NCI-H2196 treated with DMSO at 0.1 percent for 48 hours (cell line): ENCODE data around the gene BCL2.

Experiments
- DNase-seq: peaks from one replicate; lab custom pipeline; 2025; ENCODE audit not compliant: unreplicated experiment; lab: John Stamatoyannopoulos, UW

Gene BCL2

DNA sequence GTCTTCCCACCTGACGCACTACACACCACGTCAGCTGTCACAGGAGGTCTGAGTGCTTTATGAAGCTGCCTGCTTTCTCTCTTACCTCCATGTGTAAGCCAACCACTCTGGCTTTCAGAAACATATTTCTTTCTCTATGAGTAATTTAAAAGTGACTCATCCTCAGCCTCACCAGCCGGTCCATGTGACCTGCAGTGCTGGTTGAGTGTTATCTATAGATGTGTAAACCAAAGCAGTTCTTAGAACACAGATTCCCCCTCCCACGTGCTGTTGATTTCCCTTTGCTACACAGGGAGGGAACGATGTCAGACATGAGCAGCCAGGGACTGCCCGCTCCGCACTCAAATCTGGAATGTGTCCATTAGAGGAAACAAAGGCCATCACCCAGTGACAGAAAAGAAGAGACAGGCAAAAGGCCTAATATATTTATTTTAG lies 157.8 kb downstream of the BCL2 start:
- DNase-seq, result peak; percentile 45

DNA sequence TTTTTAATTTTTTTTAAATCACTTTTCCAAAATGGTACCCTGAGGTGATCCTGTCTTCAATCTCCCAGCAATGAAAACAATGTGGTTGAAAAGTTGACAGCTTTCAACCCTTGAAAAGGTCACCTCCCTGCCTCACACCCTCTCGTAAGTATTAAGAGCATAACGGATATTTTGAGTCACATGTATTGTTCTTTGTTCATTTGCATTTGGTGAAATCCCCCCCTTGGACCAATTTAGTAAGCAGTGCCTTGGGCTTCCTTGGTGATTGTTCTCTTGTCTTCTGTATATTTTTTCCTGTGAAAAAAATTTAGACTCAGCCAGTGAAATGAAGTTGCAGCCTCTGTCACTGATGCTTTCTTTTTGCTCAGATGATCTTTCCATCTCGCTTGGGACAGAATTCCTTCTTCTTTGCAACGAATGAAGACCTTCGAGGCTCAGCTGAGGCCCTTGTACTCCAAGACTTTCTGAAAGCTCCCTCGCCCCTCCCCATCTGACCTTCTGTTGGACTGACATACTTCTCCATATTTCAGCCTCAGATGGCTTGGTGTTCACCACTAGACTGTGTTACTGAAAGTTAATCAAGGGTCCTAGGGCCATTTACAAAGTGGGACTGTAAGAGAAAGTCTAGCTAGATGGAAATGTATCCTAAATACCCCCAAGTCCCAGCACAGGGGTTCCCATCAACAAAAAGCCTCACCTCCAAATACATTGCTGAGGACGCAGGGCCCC lies 158.4 kb downstream of the BCL2 start:
- no peak for DNase-seq

DNA sequence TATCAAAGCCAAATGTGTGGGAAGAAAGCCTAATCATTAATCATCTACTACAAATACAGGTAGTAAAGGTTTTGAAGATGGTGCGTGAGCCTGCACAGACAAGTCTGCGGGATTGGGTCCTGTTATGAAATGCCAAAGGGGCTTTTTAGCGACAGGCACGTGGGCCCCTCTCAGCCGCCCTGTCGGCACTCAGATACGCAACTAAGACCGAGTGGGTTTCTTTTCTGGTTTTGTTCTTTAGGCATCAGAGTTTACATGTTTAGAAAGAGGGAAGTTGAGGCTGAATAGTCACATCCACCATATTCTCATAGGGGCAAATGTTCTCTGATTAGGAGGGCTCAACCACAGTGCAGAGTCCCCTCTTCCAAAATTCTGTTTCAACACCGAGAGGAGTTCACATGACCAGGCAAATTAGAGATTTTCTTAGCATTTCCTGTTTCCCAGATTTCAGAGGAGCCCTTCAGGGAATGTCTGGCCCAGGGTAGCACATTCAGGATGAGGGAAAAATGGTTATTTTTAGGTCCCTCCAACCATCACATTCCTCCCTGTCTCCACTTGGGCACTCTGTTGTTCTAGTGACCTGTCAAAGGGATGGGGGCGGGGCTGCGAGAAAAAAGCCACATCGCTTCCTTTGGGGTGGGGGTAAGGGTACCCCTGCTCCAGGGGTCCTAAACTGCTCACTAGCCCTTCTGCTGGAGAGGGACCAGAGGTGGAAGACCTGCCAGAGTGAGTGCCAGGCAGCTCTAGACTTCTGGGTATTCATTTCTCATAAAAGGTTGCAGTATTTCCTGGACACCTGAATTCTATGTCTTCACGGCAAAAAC lies 159.2 kb downstream of the BCL2 start:
- DNase-seq, result no peak

- DNase-seq, result no peak
These were observed 160.0 kb downstream of the BCL2 start for GRCh38 chr18:63159590-63159989.

DNA sequence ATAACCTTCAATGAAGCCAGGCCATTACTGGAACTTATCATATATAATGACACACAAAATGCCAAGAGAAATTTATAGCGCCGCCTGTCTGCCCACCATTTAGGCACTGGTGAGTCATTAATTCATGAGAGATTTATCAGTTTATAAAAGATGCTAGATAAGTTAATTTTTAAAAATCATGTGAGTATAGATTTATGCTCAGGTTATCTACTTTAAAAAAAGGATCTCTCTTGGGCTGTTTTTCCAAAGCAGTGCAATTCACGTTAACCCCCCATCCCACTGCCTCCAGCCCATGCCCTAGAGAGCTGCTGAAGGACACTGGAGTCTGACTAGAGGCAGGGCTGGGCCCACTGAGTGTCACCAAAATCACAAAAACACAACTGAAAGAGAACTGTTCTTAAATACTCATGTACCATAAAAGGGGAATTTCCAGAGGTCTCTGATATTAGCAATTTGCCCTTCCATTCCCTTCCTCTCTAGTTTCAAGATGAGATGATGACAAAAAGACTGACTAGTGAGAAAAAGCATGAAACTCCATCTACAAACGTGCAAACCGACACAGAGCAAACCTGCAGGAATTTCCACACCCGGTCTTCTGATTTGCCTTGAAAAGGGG lies 160.8 kb downstream of the BCL2 start:
- DNase-seq, result no peak

DNA sequence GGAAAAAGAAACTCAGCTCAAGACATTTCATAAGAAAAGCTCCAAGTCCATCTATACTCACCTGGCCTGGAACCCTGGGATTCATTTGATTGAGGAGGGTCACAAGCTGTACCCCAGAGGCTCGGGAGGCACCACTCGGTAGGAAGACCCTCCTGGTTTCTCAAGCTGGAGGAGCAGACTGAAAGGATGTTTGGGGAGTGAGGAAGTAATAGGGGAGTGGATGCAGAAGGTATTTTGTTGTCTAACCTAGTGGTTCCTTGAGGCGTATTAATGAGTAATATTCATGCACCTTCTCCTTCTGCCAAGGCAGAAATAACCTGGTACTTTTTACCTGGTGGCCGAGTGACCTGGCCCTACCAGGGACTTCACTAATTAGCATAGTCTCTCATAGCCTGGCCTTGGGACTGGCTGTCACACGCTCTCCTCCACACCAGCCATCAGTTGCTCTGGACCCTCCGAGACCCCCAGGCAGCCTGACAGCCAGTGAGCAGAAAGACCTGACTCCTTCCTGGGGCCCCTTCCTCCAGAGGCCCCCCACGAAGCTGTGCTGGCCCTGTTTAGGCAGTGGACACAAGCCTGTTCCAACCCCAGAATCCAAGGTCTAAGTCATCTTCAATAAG lies 161.4 kb downstream of the BCL2 start:
- no peak for DNase-seq

DNA sequence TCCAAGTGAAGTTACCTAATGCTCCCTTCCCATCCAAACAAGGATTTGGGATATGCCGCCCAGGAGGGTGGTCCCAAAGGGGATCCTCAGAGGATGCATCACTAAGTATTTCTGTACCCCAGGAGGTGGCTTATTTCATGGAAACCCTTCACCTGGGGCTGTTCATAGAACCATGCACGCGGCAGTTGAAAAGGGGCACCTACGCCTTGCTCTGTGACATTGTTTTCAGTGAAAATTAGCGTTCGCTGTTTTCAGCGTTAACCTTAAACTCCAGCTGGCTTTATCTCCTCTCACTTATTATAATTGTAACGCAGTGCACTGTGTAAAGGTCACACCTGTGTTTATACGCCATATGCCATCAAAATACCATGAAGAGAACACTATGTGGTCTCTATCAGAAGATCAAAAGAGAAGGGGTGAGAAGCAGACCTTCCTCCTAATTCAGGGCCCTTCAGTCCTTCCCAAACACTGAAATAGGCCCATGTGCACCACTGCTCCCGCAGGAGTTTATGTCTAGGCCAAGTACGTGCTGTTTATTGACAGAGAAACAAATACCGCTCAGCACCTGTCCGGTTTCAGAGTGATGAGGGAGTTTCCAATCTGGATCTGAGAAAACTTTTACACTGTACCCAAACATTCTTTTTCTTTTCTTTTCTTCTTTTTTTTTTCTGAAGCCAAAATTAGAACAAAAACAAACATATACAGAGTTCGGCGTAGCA lies 162.1 kb downstream of the BCL2 start:
- DNase-seq, result no peak

DNA sequence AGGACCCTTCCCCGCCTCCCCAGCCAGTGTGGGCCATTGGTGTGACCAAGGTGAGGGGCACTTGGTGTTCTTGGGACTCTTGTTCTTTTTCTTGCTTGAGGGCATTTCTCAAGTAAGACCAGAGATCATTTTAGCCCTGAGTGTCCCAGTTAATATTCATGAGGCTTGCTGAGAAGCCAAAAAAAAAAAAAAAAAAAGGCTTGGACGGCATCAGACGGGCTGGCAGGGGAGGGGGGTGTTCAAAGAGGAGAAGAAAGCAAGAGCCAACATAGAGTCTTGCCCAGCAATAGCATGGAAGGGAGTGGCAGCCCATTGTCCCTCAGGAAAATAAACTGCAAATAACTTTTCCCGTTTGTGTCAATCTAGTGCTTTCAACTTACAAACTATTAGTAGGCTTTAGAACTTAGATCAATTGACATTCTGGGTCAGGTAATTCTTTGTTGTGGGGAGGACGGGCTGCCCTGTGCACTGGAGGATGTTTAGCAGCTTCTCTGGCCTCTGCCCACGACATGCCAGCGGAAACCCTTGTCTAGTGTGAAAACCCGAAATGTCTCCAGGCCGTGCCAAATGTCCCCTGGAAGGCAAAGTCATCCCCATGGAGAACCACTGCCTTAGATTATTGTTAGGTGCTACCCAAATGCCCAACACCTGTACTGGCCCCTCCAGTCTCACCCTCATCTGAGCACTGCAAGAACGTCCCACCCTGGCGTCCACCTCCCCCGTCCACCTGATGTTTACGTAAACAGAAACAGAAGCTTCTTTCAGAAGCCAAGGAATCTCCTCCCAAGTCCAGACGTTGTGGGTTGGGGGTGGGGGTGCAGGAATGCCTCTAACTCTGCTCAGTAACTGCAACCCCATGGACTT lies 163.4 kb downstream of the BCL2 start:
- no peak for DNase-seq

DNA sequence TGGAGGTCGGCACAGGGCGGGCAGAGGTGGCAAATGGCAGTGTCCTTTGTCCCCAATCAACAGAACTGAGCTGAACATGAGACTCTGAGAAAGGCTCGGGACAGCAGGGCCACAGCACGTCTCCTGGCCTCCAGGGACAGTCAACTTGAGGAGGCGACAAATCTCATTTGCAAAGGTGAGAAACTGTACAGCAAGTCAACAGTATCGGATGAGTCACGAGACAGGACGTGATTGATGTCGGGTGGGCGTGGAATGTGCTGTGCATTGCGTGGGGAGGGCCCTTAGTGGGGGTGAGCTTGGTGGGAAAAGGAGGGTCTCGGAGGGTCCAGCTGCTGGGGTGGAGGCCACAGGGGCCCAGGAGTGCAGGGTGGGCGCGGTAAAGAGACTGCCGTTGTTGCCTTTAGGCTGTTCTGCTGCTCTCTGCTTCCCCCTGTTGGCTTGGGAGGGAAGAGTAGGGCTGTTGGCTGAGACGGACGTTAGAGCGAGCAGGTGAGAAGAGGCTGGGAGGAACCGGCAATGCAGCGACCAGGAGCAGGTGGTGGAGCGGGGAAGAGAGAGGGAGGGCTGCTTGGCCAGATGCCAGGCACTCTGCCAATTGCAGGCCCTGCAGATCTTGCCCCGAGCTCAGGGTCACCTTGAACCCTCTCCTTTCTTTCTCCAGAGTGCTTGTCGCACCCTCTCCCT lies 164.3 kb downstream of the BCL2 start:
- peak; percentile 96 for DNase-seq

DNA sequence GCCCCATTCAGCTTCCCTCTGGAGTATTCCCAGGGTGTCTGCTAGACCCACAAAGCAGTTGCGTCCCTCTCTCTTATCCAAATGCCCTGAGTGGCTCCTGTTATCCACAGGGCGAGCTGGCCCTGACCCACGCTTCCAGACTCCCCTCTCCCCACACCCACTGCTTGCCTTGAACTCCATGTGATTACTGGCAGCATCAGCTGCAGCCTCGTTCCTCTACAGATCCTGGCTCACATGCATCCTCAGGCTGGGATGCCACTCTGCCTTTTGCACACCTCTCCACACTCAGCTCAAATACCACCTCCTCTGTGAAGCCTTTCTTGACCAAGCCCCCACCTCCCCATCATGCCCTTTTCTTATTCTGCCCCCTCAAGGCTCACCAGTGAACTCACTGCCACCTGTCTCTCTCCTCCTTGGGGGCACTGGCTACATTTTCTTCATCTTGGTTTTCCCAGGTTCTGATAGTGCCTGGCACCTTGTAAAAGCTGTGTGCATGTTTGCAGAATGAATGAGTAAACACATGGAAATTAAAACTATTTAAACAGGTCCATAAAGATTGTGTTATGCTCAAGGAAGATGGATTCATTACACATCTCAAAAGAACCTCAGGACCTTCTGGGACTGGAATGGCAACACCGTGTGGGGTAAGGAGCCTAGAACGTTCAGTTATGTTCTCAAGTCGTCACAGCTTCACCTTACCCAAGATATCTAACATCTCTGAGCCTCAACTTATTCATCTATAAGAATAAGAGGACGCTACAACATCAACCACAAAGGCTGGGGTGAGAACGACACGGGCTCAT lies 165.0 kb downstream of the BCL2 start:
- no peak for DNase-seq

DNA sequence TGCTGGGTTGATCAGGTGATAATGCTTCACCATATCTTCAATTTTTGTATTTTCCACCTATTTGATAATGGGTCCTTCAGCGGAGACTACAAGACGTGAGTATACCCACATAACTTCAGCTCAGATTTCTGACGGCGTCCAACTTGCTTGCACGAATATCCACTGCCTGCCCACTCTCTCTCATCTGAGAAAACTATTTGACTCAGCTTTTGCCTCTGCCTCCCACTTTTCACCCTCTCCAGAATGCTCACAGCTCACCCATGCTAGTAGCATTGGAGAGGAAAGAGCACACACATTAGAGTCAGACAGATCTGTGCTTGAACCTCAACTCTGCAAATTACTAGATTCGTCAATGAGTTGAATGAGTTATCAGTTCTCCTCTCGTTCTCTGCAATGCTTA lies 166.8 kb downstream of the BCL2 start:
- DNase-seq, result no peak

- no peak for DNase-seq
These were observed 167.5 kb downstream of the BCL2 start for GRCh38 chr18:63152096-63152495.

DNA sequence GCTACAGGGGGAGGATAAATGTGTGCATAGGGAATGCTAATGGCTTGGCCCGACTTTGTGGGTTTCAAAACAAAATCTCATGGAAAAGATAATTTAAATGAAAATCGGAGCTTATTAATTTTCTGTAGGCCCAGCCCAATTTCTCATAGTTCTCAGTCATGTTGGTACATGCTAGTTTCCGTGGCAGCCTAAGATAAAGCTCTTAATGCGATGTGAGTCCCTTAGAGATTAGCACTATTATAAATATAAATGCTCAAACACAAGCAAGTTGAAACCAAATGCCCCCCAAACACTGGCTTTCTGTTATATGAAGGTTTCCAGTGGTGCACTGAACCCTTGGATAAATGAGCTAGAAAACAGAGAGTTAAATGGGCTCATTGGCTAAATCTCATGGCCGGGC lies 168.0 kb downstream of the BCL2 start:
- DNase-seq, result no peak

GRCh38 chr18:63150942-63151421 lies 168.6 kb downstream of the BCL2 start:
- no peak for DNase-seq

- DNase-seq, result no peak
These were observed 169.2 kb downstream of the BCL2 start for GRCh38 chr18:63150326-63150725.

GRCh38 chr18:63149302-63149587 lies 170.3 kb downstream of the BCL2 start:
- DNase-seq, result no peak

DNA sequence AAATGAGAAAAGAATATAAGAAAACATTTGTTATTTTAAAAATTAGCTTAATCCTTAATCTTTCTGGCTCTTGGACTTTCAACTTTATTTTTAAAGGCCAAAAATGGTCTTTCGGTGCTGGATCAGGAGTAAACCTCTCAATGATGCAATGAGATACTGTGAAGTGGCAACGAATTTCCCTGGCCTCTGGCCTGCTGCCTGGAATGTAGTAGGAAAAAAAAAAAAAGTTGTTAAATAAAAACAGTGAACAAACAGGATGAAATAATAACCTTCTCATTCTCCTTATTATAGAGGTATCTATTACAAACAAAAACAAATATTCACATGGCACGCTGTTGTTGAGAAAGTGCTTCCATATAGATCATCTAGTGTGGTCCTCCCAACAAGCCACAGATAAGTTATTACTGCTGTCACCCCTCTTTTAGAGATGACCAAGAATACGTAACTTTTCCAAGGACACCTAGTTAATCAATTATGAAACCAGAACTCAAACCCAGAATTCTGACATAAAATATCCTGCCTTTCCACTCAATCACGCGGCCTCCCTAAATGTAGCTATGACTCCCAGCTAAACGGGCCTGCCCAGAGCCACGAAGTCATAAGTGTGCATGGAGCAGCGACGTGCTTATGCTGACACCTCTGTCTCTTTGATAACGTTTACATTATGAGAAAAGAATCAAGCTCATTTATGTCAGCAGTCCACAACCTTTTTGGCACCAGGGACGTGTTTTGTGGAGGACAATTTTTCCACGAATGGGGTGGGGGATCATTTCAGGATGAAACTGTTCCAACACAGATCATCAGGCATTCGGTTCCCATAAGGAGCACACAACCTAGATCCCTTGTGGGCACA lies 170.9 kb downstream of the BCL2 start:
- DNase-seq, result peak; percentile 65

DNA sequence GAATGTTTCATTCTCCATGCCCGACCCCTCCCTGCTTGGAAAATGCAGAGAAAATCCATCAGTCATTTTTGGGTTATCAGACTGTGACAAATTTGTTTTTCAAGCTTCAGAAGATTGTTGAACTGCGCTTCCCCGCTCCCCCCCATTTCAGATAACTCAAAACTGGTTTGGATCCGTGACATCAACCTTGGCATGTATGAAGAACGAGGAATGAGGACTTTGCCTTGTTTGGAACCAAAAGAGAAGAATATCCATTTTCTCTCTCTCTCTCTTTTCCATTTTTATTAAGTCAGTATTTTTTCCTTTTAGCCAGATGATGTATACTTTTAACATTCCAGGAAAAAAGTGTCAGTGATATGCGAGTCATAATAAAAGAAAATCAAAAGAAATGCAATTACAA lies 171.6 kb downstream of the BCL2 start:
- DNase-seq, result no peak
